GM12878 (cell line): ENCODE results near the gene GALNS. TPM values are rescaled to one million over a fixed set of nuclear protein-coding genes. Genes with fewer than 3 reads are reported as not detected.

ENCODE experiments used
- CHD2 ChIP-seq: IDR thresholded peaks from 2 replicates; pipeline ENCODE4 v1.6.1; 2011; ENCODE audit warnings: low read depth, low read length, improper control_type of control experiment, borderline replicate concordance
- EZH2 ChIP-seq: IDR thresholded peaks from 2 replicates; pipeline ENCODE4 v1.6.1; 2012; ENCODE audit warnings: low read depth, mild to moderate bottlenecking, control low read depth, inconsistent platforms, low read length, borderline replicate concordance; ENCODE audit not compliant: control insufficient read depth
- HDGF ChIP-seq: fragments of 450-650 bp; IDR thresholded peaks from 2 replicates; pipeline ENCODE4 v1.6.1; 2016; ENCODE audit warnings: antibody characterized with exemption
- IRF4 ChIP-seq: IDR thresholded peaks from 2 replicates; pipeline ENCODE4 v1.6.1; 2011; ENCODE audit warnings: low read depth, low read length
- MEF2A ChIP-seq: IDR thresholded peaks from 2 replicates; pipeline ENCODE4 v1.6.1; 2011; ENCODE audit warnings: low read depth, mild to moderate bottlenecking, low read length, moderate library complexity; ENCODE audit not compliant: insufficient read depth
- MYC ChIP-seq: IDR thresholded peaks from 2 replicates; pipeline ENCODE4 v1.6.1; 2011; ENCODE audit warnings: mild to moderate bottlenecking, low read length, moderate library complexity, inconsistent platforms; ENCODE audit not compliant: insufficient read depth, insufficient replicate concordance, insufficient read length, severe bottlenecking
- POLR2AphosphoS5 ChIP-seq: IDR thresholded peaks from 2 replicates; pipeline ENCODE4 v1.6.1; 2011; ENCODE audit warnings: mild to moderate bottlenecking, low read length, inconsistent platforms
- RAD51 ChIP-seq: fragments of 450-650 bp; IDR thresholded peaks from 2 replicates; pipeline ENCODE4 v1.6.1; 2016; ENCODE audit warnings: moderate library complexity, mild to moderate bottlenecking, inconsistent platforms
- SUZ12 ChIP-seq: fragments of 200-600 bp; sonication (generic); IDR thresholded peaks from one replicate; pipeline ENCODE4 v1.6.1; 2018; ENCODE audit warnings: antibody characterized with exemption, mild to moderate bottlenecking; ENCODE audit not compliant: unreplicated experiment
- TCF3 ChIP-seq: IDR thresholded peaks from 2 replicates; pipeline ENCODE4 v1.6.1; 2012; ENCODE audit warnings: low read depth, mild to moderate bottlenecking, low read length, borderline replicate concordance; ENCODE audit not compliant: insufficient read depth
- WRNIP1 ChIP-seq: IDR thresholded peaks from 2 replicates; pipeline ENCODE4 v1.6.1; 2011; ENCODE audit warnings: low read depth, low read length, improper control_type of control experiment, borderline replicate concordance
- polyA plus RNA-seq, 11 experiments: library from polyadenylated mRNA; depleted of rRNA in 4 of 11; unstranded in 6 of 11; stranded (reverse) in 5 of 11; fragments of >200 nt; fragmentation: Nextera tagmentation in 4 of 11; fragmentation: Illumina TruSeq in 1 of 11; extraction: Ambion mirVana in 4 of 11; extraction: Trizol in 1 of 11; gene quantifications; 1 replicate in 1 of 11; 2 replicates in 10 of 11; pipeline versions ENCODE4 v1.2.1 to v1.2.3, GENCODE V29; 2011 to 2016; ENCODE audit warnings: inconsistent platforms in 2 of 11, missing spikeins in 2 of 11, low read depth in 1 of 11
- total RNA-seq, 4 experiments: library from RNA; depleted of rRNA in 3 of 4; stranded (reverse); fragments of >200 nt in 3 of 4; fragmentation: Illumina TruSeq in 1 of 4; extraction: Trizol in 1 of 4; gene quantifications; 2 replicates each; pipeline versions ENCODE4 v1.2.1 to v1.2.3, GENCODE V29; 2013 to 2021
- TF ChIP-seq, protein P1 (sequence below): IDR thresholded peaks from 2 replicates; pipeline ENCODE4 v1.6.1; 2012; ENCODE audit warnings: low read length, inconsistent platforms
- TF ChIP-seq, protein P2 (sequence below): IDR thresholded peaks from 2 replicates; pipeline ENCODE4 v1.6.1; 2012; ENCODE audit warnings: low read depth, low read length, improper control_type of control experiment
- TF ChIP-seq, protein P3 (sequence below): fragments of 450-650 bp; formaldehyde crosslinking; IDR thresholded peaks from 2 replicates; pipeline ENCODE4 v1.4.0; 2022; ENCODE audit warnings: mild to moderate bottlenecking, moderate library complexity
- TF ChIP-seq, protein P4 (sequence below): IDR thresholded peaks from 2 replicates; pipeline ENCODE4 v1.6.1; 2011; ENCODE audit warnings: mild to moderate bottlenecking, low read depth, low read length, moderate library complexity; ENCODE audit not compliant: insufficient replicate concordance
- TF ChIP-seq, protein P5 (sequence below): IDR thresholded peaks from 2 replicates; pipeline ENCODE4 v1.6.1; 2011; ENCODE audit warnings: low read depth, mild to moderate bottlenecking, low read length, moderate library complexity, borderline replicate concordance; ENCODE audit errors: extremely low read depth
- TF ChIP-seq, protein P6 (sequence below): fragments of 450-650 bp; IDR thresholded peaks from 2 replicates; pipeline ENCODE4 v1.6.1; 2017; ENCODE audit warnings: low read depth, mild to moderate bottlenecking, moderate library complexity
- TF ChIP-seq, protein P7 (sequence below): fragments of 450-650 bp; IDR thresholded peaks from 2 replicates; pipeline ENCODE4 v1.6.1; 2016; ENCODE audit warnings: mild to moderate bottlenecking

The GALNS gene
- total and polyA plus RNA-seq, 10 of the 15 experiments (the other 5 are each of a cell fraction or from before 2014, with no cell fraction given), result 0.37 to 12.4 (median 5.3) TPM

DNA sequence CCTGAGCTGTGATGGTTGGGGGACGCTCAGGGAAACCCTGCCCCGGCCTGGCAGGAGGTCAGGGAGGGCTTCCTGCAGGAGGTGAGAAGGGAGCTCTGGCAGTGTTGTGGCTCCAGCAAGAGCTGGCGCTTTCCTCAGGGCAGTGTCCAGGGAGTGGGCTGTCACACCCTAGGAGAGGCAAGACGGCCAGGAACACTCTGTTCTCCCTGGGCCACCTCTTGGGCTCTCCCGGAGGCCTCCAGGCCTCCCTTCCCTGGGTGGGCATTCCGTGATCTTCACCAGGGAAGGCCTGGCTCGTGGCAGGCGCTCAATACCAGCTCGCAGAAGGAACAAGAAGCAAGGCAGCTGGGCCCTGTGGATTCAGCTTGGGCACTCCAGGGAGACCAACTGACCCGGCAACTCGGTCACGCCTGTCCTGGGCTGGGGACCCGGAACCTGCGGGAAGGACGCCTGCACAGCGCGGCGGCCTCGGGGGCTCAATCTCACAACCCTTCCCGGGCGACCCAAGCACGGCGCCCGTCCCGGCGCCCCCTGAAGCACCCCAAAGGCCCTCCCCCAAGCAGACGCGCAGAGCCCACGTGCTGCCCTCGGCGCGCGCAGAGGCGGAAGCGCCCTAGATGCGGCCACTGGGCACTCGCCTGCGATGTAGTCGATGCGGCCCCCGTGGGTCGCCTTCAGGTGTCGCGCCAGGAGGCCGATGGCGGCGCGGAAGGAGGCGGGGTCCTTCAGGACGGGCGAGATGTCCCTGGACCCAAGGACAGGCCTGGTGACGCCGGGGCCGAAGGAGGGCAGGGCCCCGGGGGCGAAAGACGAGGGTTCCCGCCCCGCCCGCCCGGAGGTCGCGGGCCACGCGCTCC lies 45.6 kb downstream of the GALNS start (continued):
- no peak for TF ChIP-seq MYC
- peak; percentile 81 for TF ChIP-seq RAD51
- no peak for TF ChIP-seq MEF2A
- TF ChIP-seq IRF4, result no peak
- peak; percentile 89 for TF ChIP-seq POLR2AphosphoS5
- TF ChIP-seq, protein P1, sequence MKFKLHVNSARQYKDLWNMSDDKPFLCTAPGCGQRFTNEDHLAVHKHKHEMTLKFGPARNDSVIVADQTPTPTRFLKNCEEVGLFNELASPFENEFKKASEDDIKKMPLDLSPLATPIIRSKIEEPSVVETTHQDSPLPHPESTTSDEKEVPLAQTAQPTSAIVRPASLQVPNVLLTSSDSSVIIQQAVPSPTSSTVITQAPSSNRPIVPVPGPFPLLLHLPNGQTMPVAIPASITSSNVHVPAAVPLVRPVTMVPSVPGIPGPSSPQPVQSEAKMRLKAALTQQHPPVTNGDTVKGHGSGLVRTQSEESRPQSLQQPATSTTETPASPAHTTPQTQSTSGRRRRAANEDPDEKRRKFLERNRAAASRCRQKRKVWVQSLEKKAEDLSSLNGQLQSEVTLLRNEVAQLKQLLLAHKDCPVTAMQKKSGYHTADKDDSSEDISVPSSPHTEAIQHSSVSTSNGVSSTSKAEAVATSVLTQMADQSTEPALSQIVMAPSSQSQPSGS, result no peak
- TF ChIP-seq EZH2, result no peak
- TF ChIP-seq, protein P2, sequence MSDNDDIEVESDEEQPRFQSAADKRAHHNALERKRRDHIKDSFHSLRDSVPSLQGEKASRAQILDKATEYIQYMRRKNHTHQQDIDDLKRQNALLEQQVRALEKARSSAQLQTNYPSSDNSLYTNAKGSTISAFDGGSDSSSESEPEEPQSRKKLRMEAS, result peak; percentile 71
- TF ChIP-seq, protein P3, sequence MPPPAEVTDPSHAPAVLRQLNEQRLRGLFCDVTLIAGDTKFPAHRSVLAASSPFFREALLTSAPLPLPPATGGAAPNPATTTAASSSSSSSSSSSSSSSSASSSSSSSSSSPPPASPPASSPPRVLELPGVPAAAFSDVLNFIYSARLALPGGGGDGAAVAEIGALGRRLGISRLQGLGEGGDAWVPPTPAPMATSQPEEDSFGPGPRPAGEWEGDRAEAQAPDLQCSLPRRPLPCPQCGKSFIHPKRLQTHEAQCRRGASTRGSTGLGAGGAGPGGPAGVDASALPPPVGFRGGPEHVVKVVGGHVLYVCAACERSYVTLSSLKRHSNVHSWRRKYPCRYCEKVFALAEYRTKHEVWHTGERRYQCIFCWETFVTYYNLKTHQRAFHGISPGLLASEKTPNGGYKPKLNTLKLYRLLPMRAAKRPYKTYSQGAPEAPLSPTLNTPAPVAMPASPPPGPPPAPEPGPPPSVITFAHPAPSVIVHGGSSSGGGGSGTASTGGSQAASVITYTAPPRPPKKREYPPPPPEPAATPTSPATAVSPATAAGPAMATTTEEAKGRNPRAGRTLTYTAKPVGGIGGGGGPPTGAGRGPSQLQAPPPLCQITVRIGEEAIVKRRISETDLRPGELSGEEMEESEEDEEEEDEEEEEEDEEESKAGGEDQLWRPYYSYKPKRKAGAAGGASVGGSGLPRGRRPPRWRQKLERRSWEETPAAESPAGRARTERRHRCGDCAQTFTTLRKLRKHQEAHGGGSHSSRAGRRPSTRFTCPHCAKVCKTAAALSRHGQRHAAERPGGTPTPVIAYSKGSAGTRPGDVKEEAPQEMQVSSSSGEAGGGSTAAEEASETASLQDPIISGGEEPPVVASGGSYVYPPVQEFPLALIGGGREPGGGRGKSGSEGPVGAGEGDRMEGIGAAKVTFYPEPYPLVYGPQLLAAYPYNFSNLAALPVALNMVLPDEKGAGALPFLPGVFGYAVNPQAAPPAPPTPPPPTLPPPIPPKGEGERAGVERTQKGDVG (CRISPR knock-in tag), result no peak
- TF ChIP-seq, protein P4, sequence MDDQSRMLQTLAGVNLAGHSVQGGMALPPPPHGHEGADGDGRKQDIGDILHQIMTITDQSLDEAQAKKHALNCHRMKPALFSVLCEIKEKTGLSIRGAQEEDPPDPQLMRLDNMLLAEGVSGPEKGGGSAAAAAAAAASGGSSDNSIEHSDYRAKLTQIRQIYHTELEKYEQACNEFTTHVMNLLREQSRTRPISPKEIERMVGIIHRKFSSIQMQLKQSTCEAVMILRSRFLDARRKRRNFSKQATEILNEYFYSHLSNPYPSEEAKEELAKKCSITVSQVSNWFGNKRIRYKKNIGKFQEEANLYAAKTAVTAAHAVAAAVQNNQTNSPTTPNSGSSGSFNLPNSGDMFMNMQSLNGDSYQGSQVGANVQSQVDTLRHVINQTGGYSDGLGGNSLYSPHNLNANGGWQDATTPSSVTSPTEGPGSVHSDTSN, result no peak
- TF ChIP-seq, protein P5, sequence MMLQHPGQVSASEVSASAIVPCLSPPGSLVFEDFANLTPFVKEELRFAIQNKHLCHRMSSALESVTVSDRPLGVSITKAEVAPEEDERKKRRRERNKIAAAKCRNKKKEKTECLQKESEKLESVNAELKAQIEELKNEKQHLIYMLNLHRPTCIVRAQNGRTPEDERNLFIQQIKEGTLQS, result peak; percentile 86
- TF ChIP-seq, protein P6, sequence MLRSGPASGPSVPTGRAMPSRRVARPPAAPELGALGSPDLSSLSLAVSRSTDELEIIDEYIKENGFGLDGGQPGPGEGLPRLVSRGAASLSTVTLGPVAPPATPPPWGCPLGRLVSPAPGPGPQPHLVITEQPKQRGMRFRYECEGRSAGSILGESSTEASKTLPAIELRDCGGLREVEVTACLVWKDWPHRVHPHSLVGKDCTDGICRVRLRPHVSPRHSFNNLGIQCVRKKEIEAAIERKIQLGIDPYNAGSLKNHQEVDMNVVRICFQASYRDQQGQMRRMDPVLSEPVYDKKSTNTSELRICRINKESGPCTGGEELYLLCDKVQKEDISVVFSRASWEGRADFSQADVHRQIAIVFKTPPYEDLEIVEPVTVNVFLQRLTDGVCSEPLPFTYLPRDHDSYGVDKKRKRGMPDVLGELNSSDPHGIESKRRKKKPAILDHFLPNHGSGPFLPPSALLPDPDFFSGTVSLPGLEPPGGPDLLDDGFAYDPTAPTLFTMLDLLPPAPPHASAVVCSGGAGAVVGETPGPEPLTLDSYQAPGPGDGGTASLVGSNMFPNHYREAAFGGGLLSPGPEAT, result no peak; the same call in 1 of the 2 replicates
- no peak for TF ChIP-seq TCF3
- no peak for TF ChIP-seq WRNIP1
- TF ChIP-seq SUZ12, result no peak
- no peak for TF ChIP-seq CHD2
- TF ChIP-seq, protein P7, sequence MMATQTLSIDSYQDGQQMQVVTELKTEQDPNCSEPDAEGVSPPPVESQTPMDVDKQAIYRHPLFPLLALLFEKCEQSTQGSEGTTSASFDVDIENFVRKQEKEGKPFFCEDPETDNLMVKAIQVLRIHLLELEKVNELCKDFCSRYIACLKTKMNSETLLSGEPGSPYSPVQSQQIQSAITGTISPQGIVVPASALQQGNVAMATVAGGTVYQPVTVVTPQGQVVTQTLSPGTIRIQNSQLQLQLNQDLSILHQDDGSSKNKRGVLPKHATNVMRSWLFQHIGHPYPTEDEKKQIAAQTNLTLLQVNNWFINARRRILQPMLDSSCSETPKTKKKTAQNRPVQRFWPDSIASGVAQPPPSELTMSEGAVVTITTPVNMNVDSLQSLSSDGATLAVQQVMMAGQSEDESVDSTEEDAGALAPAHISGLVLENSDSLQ, result no peak
- 0 out of 2 replicates have a peak, but pooled peaks have one; percentile 30 for TF ChIP-seq HDGF
